Colonic mucosa (tissue), 4 donors: Measurements from ENCODE around the gene GSTK1. TPM values are rescaled to one million over a fixed set of nuclear protein-coding genes. Genes with fewer than 3 reads are reported as not detected.

Source experiments
- DNase-seq: peaks from one replicate; pipeline ENCODE4 v3.0.0-alpha.2; 2020
- H3K27ac ChIP-seq: fragments of 200-600 bp; one replicate; pipeline ENCODE4 v1.8.0; 2021
- H3K27me3 ChIP-seq: fragments of 200-600 bp; one replicate; pipeline ENCODE4 v1.8.0; 2021
- H3K36me3 ChIP-seq: fragments of 200-600 bp; one replicate; pipeline ENCODE4 v1.8.0; 2021
- H3K4me1 ChIP-seq: fragments of 200-600 bp; one replicate; pipeline ENCODE4 v1.8.0; 2021; ENCODE audit warnings: mild to moderate bottlenecking
- H3K4me3 ChIP-seq: fragments of 200-600 bp; one replicate; pipeline ENCODE4 v1.8.0; 2021
- H3K9ac ChIP-seq, 2 donors: one replicate each; pipeline ENCODE4 v1.7.0; 2013; ENCODE audit warnings: control low read depth in 2 of 2, low read depth in 2 of 2, low read length in 2 of 2
- H3K9me3 ChIP-seq: fragments of 200-600 bp; one replicate; pipeline ENCODE4 v1.8.0; 2021
- intact Hi-C: fragments of 100-400 bp; cut with DNase I; formaldehyde crosslinking; loops from one replicate; pipeline ENCODE4 v1.14.1; 2022
- total RNA-seq, 2 donors: library from RNA; stranded (reverse); fragmentation: NEBNext Ultra II Directional in 1 of 2; extraction: Animal tissue kit (Norgen Biotek cat#: 25700) in 1 of 2; gene quantifications; one replicate each; pipeline ENCODE4 v1.2.1, GENCODE V29; 2021
- TF ChIP-seq, protein P1 (sequence below): fragments of 200-600 bp; IDR thresholded peaks from one replicate; pipeline ENCODE4 v1.8.0; 2022; ENCODE audit warnings: antibody characterized with exemption, mild to moderate bottlenecking
- donor health status: healthy.
- donor health status: DM: no; HTN: no; CAD: no.
- donor health status: DM: no; HTN: no; CAD: no.

GSTK1 gene
- total RNA-seq, 2 donors from 2014 or later: 210 to 272 TPM

DNA sequence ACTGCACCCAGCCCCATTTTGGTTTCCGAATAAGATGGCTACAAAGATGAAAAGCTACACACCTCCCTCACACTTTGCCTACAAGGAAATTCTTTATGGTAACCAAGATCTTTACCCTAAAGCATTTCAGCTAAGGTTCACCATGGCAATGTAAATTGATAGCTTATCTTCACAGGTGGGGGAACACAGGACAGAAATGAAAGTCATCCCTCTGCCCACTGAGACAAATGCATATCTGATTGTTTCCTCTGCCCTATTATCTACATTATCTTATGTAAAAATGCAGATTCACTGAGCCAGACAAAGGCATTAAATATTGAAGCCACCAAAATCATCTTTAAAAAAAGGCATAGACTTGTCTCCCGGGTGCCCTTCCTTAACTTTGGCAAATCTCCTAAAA is 18.3 kb downstream of the GSTK1 start:
- Histone ChIP-seq H3K9me3 (no peaks in the 10 kb centered on the region), H3K9ac (no peak overlapping the region), H3K27ac (no peak overlapping the region), H3K36me3 (no peaks in the 10 kb centered on the region), H3K27me3 (no peaks in the 10 kb centered on the region), H3K4me1 (peaks cover 8% of the 10 kb centered on the region), H3K4me3 (no peak overlapping the region)
- DNase-seq: no peak
- intact Hi-C loops: no loop called here
- TF ChIP-seq, protein P1, sequence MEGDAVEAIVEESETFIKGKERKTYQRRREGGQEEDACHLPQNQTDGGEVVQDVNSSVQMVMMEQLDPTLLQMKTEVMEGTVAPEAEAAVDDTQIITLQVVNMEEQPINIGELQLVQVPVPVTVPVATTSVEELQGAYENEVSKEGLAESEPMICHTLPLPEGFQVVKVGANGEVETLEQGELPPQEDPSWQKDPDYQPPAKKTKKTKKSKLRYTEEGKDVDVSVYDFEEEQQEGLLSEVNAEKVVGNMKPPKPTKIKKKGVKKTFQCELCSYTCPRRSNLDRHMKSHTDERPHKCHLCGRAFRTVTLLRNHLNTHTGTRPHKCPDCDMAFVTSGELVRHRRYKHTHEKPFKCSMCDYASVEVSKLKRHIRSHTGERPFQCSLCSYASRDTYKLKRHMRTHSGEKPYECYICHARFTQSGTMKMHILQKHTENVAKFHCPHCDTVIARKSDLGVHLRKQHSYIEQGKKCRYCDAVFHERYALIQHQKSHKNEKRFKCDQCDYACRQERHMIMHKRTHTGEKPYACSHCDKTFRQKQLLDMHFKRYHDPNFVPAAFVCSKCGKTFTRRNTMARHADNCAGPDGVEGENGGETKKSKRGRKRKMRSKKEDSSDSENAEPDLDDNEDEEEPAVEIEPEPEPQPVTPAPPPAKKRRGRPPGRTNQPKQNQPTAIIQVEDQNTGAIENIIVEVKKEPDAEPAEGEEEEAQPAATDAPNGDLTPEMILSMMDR: no peak

- intact Hi-C loops: no loop called here
- no peaks in the 10 kb centered on the region for H3K36me3 ChIP-seq
- DNase-seq: no peak
- H3K27ac ChIP-seq: no peak overlapping the region
- H3K9me3 ChIP-seq: no peaks in the 10 kb centered on the region
- no peak overlapping the region for H3K9ac ChIP-seq
- TF ChIP-seq, protein P1: no peak
- no peaks in the 10 kb centered on the region for H3K27me3 ChIP-seq
- no peak overlapping the region for H3K4me3 ChIP-seq
- peaks cover 8% of the 10 kb centered on the region for H3K4me1 ChIP-seq
These were observed 18.9 kb downstream of the GSTK1 start for GRCh38 chr7:143282124-143282523.

- TF ChIP-seq, protein P1: no peak
- Histone ChIP-seq H3K27me3 (no peaks in the 10 kb centered on the region), H3K9ac (peak overlapping the region in 1 of 2 donors; percentile 94), H3K27ac (peak overlapping the region; percentile 80), H3K36me3 (no peaks in the 10 kb centered on the region), H3K4me3 (no peak overlapping the region), H3K4me1 (peaks cover 8% of the 10 kb centered on the region), H3K9me3 (no peaks in the 10 kb centered on the region)
- intact Hi-C loops: no loop called here
- peak; percentile 61 for DNase-seq
These were observed 20.1 kb downstream of the GSTK1 start for GRCh38 chr7:143283381-143283780.

GRCh38 chr7:143284591-143285469 is 21.6 kb downstream of the GSTK1 start, which contains the start of gene TMEM139:
Gene TMEM139 (plus strand): TSS chr7:143284958. CDS start chr7:143285958, 1,000 bp downstream.
- peak within 1 kb of the TSS; percentile 80 for H3K27ac ChIP-seq
- peaks cover 4% of the 10 kb centered on the region for H3K4me1 ChIP-seq
- H3K27me3 ChIP-seq: no peaks in the 10 kb centered on the region
- TF ChIP-seq, protein P1: no peak
- intact Hi-C loops: no loop called here
- DNase-seq: peak; percentile 85
- H3K9me3 ChIP-seq: no peaks in the 10 kb centered on the region
- H3K4me3 ChIP-seq: peak within 1 kb of the TSS; percentile 5
- H3K9ac ChIP-seq: peak within 1 kb of the TSS; percentile 46 to 94
- H3K36me3 ChIP-seq: no peaks in the 10 kb centered on the region

DNA sequence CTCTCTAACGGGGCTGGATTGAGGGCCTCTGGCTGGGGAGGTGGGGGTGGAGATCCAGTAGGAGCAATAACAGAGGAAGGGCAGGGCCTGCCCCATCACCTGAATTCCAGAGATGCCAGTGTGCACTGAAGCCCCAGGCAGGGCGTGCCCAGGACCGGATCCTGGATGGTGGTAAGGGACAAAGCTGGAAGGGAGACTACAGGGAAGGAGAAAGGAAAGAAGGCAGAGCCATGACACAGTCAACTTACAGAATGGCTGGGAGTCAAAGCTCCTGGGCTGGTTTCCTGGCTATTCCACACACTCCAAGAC is 22.2 kb downstream of the GSTK1 start:
- Histone ChIP-seq H3K27me3 (no peaks in the 10 kb centered on the region), H3K9ac (peak overlapping the region; percentile 46 to 94), H3K36me3 (no peaks in the 10 kb centered on the region), H3K27ac (peak overlapping the region; percentile 80), H3K9me3 (no peaks in the 10 kb centered on the region), H3K4me1 (peaks cover 4% of the 10 kb centered on the region), H3K4me3 (peak overlapping the region; percentile 5)
- intact Hi-C loops: no loop called here
- TF ChIP-seq, protein P1: no peak
- peak; percentile 81 for DNase-seq
